Esophagus muscularis mucosa (tissue), 4 donors: Measurements from ENCODE around the gene AS3MT. TPM values are rescaled to one million over a fixed set of nuclear protein-coding genes. Genes with fewer than 3 reads are reported as not detected.

Experiments used
- DNase-seq: peaks from one replicate; pipeline ENCODE4 v3.0.0-alpha.2; 2017; ENCODE audit errors: extremely low spot score
- H3K27ac ChIP-seq, 4 donors: fragments of 200-600 bp; sonication (generic); replicated peaks in 1 of 4; 1 replicate in 3 of 4; 2 replicates in 1 of 4; pipeline ENCODE4 v1.5.1; 2016 to 2019; ENCODE audit warnings: mild to moderate bottlenecking in 1 of 4
- H3K27me3 ChIP-seq, 4 donors: fragments of 200-600 bp; sonication (generic); one replicate each; pipeline versions ENCODE4 v1.5.1 to v1.6.0; 2016 to 2019
- H3K36me3 ChIP-seq, 4 donors: fragments of 200-600 bp; sonication (generic); one replicate each; pipeline ENCODE4 v1.5.1; 2016 to 2019
- H3K4me1 ChIP-seq, 4 donors: fragments of 200-600 bp; sonication (generic); one replicate each; pipeline ENCODE4 v1.5.1; 2016 to 2019
- H3K4me3 ChIP-seq, 4 donors: fragments of 200-600 bp; sonication (generic); 1 replicate in 2 of 4; 2 replicates in 2 of 4; pipeline ENCODE4 v1.5.1; 2016 to 2019; ENCODE audit warnings: mild to moderate bottlenecking in 4 of 4, moderate library complexity in 1 of 4
- H3K9me3 ChIP-seq, 4 donors: fragments of 200-600 bp; sonication (generic); 1 replicate in 3 of 4; 2 replicates in 1 of 4; pipeline ENCODE4 v1.5.1; 2016 to 2019
- CTCF ChIP-seq, 3 experiments: fragments of 200-600 bp in 2 of 3; fragments of 450-650 bp in 1 of 3; sonication (generic) in 2 of 3; IDR thresholded peaks; one replicate each; pipeline ENCODE4 v1.5.1; 2017 to 2019; ENCODE audit warnings: antibody characterized with exemption in 3 of 3, mild to moderate bottlenecking in 2 of 3, moderate library complexity in 1 of 3
- EP300 ChIP-seq: sonication (generic); formaldehyde crosslinking; IDR thresholded peaks from one replicate; pipeline ENCODE4 v1.6.1; 2017; ENCODE audit warnings: antibody characterized with exemption
- POLR2A ChIP-seq: fragments of 450-650 bp; IDR thresholded peaks from one replicate; pipeline ENCODE4 v1.6.1; 2017; ENCODE audit warnings: antibody characterized with exemption, moderate library complexity, mild to moderate bottlenecking, low read depth
- POLR2AphosphoS5 ChIP-seq, 2 donors: sonication (generic); formaldehyde crosslinking; IDR thresholded peaks; one replicate each; pipeline ENCODE4 v1.6.1; 2017; ENCODE audit warnings: antibody characterized with exemption in 2 of 2
- WGBS: methylation state at CpG from one replicate; pipeline ENCODE4 v1.1.5; 2018; 5-methylcytosine and 5-hydroxymethylcytosine counted together
- intact Hi-C: fragments of 100-400 bp; cut with DNase I; formaldehyde crosslinking; loops from one replicate; pipeline ENCODE4 v1.15.1; 2023
- total RNA-seq, 4 donors: library from RNA; depleted of rRNA; stranded (reverse); fragments of >200 nt; gene quantifications; one replicate each; pipeline versions ENCODE4 v1.1.0 to v1.2.1, GENCODE V29; 2016

Gene AS3MT
- total RNA-seq, 4 donors from 2014 or later, result 5.1 to 9.3 (median 6.8) TPM

- Histone ChIP-seq H3K4me3 (no peak overlapping the region), H3K4me1 (no peaks in the 10 kb centered on the region), H3K27ac (no peak overlapping the region), H3K27me3 (no peaks in the 10 kb centered on the region), H3K9me3 (no peaks in the 10 kb centered on the region), H3K36me3 (peaks cover 0 to 6% (median 0%) of the 10 kb centered on the region in 4 donors)
- TF ChIP-seq POLR2AphosphoS5 (IDR thresholded peaks at IDR 0.05) (no peak), POLR2A (no peak), CTCF (IDR thresholded peaks at IDR 0.05) (no peak), EP300 (no peak)
- 82% methylated on average over 4 of the region's 4 CpGs for WGBS
- intact Hi-C loops, result no loop called here
- DNase-seq, result no peak
Measured at GRCh38 chr10:102906507-102906906, 37.2 kb downstream of the AS3MT start.

- intact Hi-C loops, result loop anchor here (5.0 kb wide), 2 partner anchors 138 to 278 kb away; partner anchors contain the start of gene NT5C2
- Histone ChIP-seq H3K4me1 (peaks cover 8 to 24% (median 19%) of the 10 kb centered on the region in 4 donors), H3K9me3 (no peaks in the 10 kb centered on the region), H3K36me3 (no peaks in the 10 kb centered on the region), H3K27me3 (no peaks in the 10 kb centered on the region), H3K4me3 (no peak overlapping the region), H3K27ac (no peak overlapping the region)
- 61% methylated on average over 1 of the region's 1 CpG for WGBS
- DNase-seq, result no peak
- TF ChIP-seq CTCF (IDR thresholded peaks at IDR 0.05), result no peak
- TF ChIP-seq EP300, result no peak
- TF ChIP-seq POLR2AphosphoS5 (IDR thresholded peaks at IDR 0.05), result no peak
- no peak for TF ChIP-seq POLR2A
Measured at GRCh38 chr10:102914781-102915180, 45.5 kb downstream of the AS3MT start.

GRCh38 chr10:102916173-102916572, 46.9 kb downstream of the AS3MT start:
- Histone ChIP-seq H3K27ac (no peak overlapping the region), H3K9me3 (no peaks in the 10 kb centered on the region), H3K36me3 (no peaks in the 10 kb centered on the region), H3K4me3 (no peak overlapping the region), H3K27me3 (no peaks in the 10 kb centered on the region), H3K4me1 (peaks cover 14 to 38% (median 33%) of the 10 kb centered on the region in 4 donors)
- WGBS, result 92% methylated on average over 7 of the region's 7 CpGs
- DNase-seq, result no peak
- intact Hi-C loops, result loop anchor here (1.0 to 5.0 kb wide), 4 partner anchors 136 to 329 kb away; partner anchors contain the start of genes NT5C2 and RPEL1
- TF ChIP-seq POLR2A (no peak), EP300 (no peak), CTCF (IDR thresholded peaks at IDR 0.05) (no peak), POLR2AphosphoS5 (IDR thresholded peaks at IDR 0.05) (no peak)

- peak overlapping the region; percentile 89 to 99 (median 95) for H3K4me3 ChIP-seq
- no peaks in the 10 kb centered on the region for H3K27me3 ChIP-seq
- intact Hi-C loops, result loop anchor here (2.0 to 5.0 kb wide), 3 partner anchors 135 to 327 kb away; partner anchors contain the start of genes NT5C2 and RPEL1
- TF ChIP-seq POLR2A, result no peak
- TF ChIP-seq POLR2AphosphoS5 (IDR thresholded peaks at IDR 0.05), result peak in 1 of 2 donors; percentile 3
- TF ChIP-seq CTCF (IDR thresholded peaks at IDR 0.05), result peak; percentile 97 to 99 (median 99)
- TF ChIP-seq EP300, result no peak
- H3K4me1 ChIP-seq, result peaks cover 14 to 46% (median 44%) of the 10 kb centered on the region in 4 donors
- H3K36me3 ChIP-seq, result no peaks in the 10 kb centered on the region
- WGBS, result 1% methylated on average over 7 of the region's 45 CpGs
- no peaks in the 10 kb centered on the region for H3K9me3 ChIP-seq
- peak; percentile 92 for DNase-seq
- H3K27ac ChIP-seq, result peak overlapping the region; percentile 87 to 96 (median 91)
Measured at GRCh38 chr10:102917314-102917961, 48.2 kb downstream of the AS3MT start.
